Measurements from ENCODE around the gene VAV2.

The VAV2 gene

GRCh38 chr9:133778336-133779013, 213.6 kb downstream of the VAV2 start:
- no peak for DNase-seq (ENCODE audit: low read depth)
- no peak overlapping the region for H3K4me3 ChIP-seq (ENCODE audit: low read depth, low read length)
- TF ChIP-seq CTCF (IDR thresholded peaks at IDR 0.05; ENCODE audit: low read depth, low read length, missing control alignments): no peak

GRCh38 chr9:133777871-133778270, 214.3 kb downstream of the VAV2 start:
- TF ChIP-seq CTCF (IDR thresholded peaks at IDR 0.05; ENCODE audit: low read depth, low read length, missing control alignments): no peak
- no peak overlapping the region for H3K4me3 ChIP-seq (ENCODE audit: low read depth, low read length)
- DNase-seq (ENCODE audit: low read depth): no peak

- DNase-seq (ENCODE audit: low read depth): no peak
- no peak for TF ChIP-seq CTCF (IDR thresholded peaks at IDR 0.05; ENCODE audit: low read depth, low read length, missing control alignments)
Measured at GRCh38 chr9:133777068-133777791, 214.9 kb downstream of the VAV2 start.

GRCh38 chr9:133775951-133776905, 215.9 kb downstream of the VAV2 start:
- DNase-seq (ENCODE audit: low read depth): no peak
- no peak overlapping the region for H3K4me3 ChIP-seq (ENCODE audit: low read depth, low read length)
- TF ChIP-seq CTCF (IDR thresholded peaks at IDR 0.05; ENCODE audit: low read depth, low read length, missing control alignments): no peak

More at GRCh38 chr9:133777068-133777791, 214.9 kb downstream of the VAV2 start:
- H3K4me3 ChIP-seq (ENCODE audit: low read depth, low read length): no peak overlapping the region

- no peak for TF ChIP-seq CTCF (IDR thresholded peaks at IDR 0.05; ENCODE audit: low read depth, low read length, missing control alignments)
- no peak for DNase-seq (ENCODE audit: low read depth)
- no peak overlapping the region for H3K4me3 ChIP-seq (ENCODE audit: low read depth, low read length)
Measured at GRCh38 chr9:133775291-133775690, 216.8 kb downstream of the VAV2 start.

GRCh38 chr9:133774799-133775198, 217.3 kb downstream of the VAV2 start:
- no peak for DNase-seq (ENCODE audit: low read depth)
- no peak overlapping the region for H3K4me3 ChIP-seq (ENCODE audit: low read depth, low read length)
- TF ChIP-seq CTCF (IDR thresholded peaks at IDR 0.05; ENCODE audit: low read depth, low read length, missing control alignments): no peak
